GM19468 (cell line): ENCODE results near the gene DNAJB2.

Experiments
- ATAC-seq: cut with Tn5 transposase; IDR thresholded peaks from one replicate; pipeline ENCODE4 v1.9.1; 2021; ENCODE audit warnings: mild to moderate bottlenecking, moderate library complexity, moderate number of reproducible peaks; ENCODE audit not compliant: unreplicated experiment; ENCODE audit errors: extremely low read depth

The DNAJB2 gene

GRCh38 chr2:219335373-219335786 is 56.2 kb downstream of the DNAJB2 start:
- no peak for ATAC-seq
